ENCODE results near the gene CST3. TPM values are rescaled to one million over a fixed set of nuclear protein-coding genes. Genes with fewer than 3 reads are reported as not detected.

Gene CST3
- total RNA-seq, 1 experiment from 2014 or later: 368 TPM

GRCh38 chr20:23588434-23589403 is 49.0 kb downstream of the CST3 start:
- no peak for DNase-seq (ENCODE audit: low read depth)
- in situ Hi-C loops (cut with HindIII; ENCODE audit: low pct_unique_long_range_greater_than_20kb, low sequenced_read_pairs): no loop called here

- no peak for DNase-seq (ENCODE audit: low read depth)
- in situ Hi-C loops (cut with HindIII; ENCODE audit: low pct_unique_long_range_greater_than_20kb, low sequenced_read_pairs): no loop called here
Observed at GRCh38 chr20:23587631-23588030, 50.1 kb downstream of the CST3 start.

- DNase-seq (ENCODE audit: low read depth): no peak
- in situ Hi-C loops (cut with HindIII; ENCODE audit: low pct_unique_long_range_greater_than_20kb, low sequenced_read_pairs): no loop called here
Observed at GRCh38 chr20:23586735-23587525, 50.8 kb downstream of the CST3 start.

GRCh38 chr20:23585808-23586734 is 51.7 kb downstream of the CST3 start:
- in situ Hi-C loops (cut with HindIII; ENCODE audit: low pct_unique_long_range_greater_than_20kb, low sequenced_read_pairs): no loop called here
- DNase-seq (ENCODE audit: low read depth): no peak

GRCh38 chr20:23585449-23585807 is 52.3 kb downstream of the CST3 start:
- in situ Hi-C loops (cut with HindIII; ENCODE audit: low pct_unique_long_range_greater_than_20kb, low sequenced_read_pairs): no loop called here
- DNase-seq (ENCODE audit: low read depth): no peak

- DNase-seq (ENCODE audit: low read depth): no peak
- in situ Hi-C loops (cut with HindIII; ENCODE audit: low pct_unique_long_range_greater_than_20kb, low sequenced_read_pairs): no loop called here
Observed at GRCh38 chr20:23584434-23585199, 53.1 kb downstream of the CST3 start.

Other genes with a start within 250 kb of the CST3 start
- gene NAPB, start 216.5 kb downstream of the CST3 start, total RNA-seq (2014; rRNA removed; shearing (Covaris generic); ENCODE audit: low replicate concordance): 3.1 and 4.3 TPM in 2 replicates
- gene CSTL1, start 198.3 kb downstream of the CST3 start, total RNA-seq (2014; rRNA removed; shearing (Covaris generic); ENCODE audit: low replicate concordance): not detected in 2 replicates
- not detected in 2 replicates for gene CST11, start 185.1 kb downstream of the CST3 start, total RNA-seq (2014; rRNA removed; shearing (Covaris generic); ENCODE audit: low replicate concordance)
- gene CST8, start 146.8 kb downstream of the CST3 start, total RNA-seq (2014; rRNA removed; shearing (Covaris generic); ENCODE audit: low replicate concordance): not detected in 2 replicates
- not detected in 2 replicates for gene CST9L, start 69.5 kb downstream of the CST3 start, total RNA-seq (2014; rRNA removed; shearing (Covaris generic); ENCODE audit: low replicate concordance)
- not detected in 2 replicates for gene CST9, start 32.0 kb downstream of the CST3 start, total RNA-seq (2014; rRNA removed; shearing (Covaris generic); ENCODE audit: low replicate concordance)
- gene CST4, start 51.1 kb upstream of the CST3 start, total RNA-seq (2014; rRNA removed; shearing (Covaris generic); ENCODE audit: low replicate concordance): 16.1 and 28.3 TPM in 2 replicates
- 29.3 and 53.5 TPM in 2 replicates for gene CST1, start 113.0 kb upstream of the CST3 start, total RNA-seq (2014; rRNA removed; shearing (Covaris generic); ENCODE audit: low replicate concordance)
- gene CST2, start 188.8 kb upstream of the CST3 start, total RNA-seq (2014; rRNA removed; shearing (Covaris generic); ENCODE audit: low replicate concordance): 240 and 270 TPM in 2 replicates
- not detected in 2 replicates for gene CST5, start 241.8 kb upstream of the CST3 start, total RNA-seq (2014; rRNA removed; shearing (Covaris generic); ENCODE audit: low replicate concordance)